ENCODE data around the gene MYMK.
A peak's percentile ranks its signal among the peaks of the same experiment; 100 is the strongest.

Gene MYMK

DNA sequence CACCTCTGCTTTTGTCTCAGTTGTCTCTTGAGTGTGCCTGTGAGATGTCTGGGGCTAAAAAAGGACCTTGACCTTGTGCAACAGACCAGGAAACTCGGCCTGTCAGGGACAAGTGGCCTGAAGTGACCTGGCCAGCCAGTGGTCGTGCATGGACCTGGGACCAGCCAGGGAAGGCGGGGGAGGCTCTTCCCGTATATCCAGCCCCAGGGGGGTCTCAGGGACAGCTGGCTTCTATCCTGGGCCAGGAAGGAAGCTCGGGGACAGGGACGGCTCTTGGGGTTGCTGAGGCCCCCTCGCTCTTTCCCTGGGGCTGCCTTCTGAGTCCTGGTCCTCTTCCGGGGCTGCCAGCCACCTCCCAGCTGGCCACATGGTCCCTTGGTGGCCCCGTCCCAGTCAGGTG is 6.5 kb upstream of the MYMK start:
- H3K4me3 ChIP-seq (ENCODE audit: low read length) = no peak overlapping the region
- H3K4me1 ChIP-seq (ENCODE audit: control insufficient read depth, low read depth, low read length) = peaks cover 23% of the 10 kb centered on the region
- no peaks in the 10 kb centered on the region for H3K9me3 ChIP-seq (ENCODE audit: control insufficient read depth, low read depth, low read length)
- H3K9ac ChIP-seq (ENCODE audit: low read length) = no peak overlapping the region
- peaks cover 35% of the 10 kb centered on the region for H3K27me3 ChIP-seq (ENCODE audit: control insufficient read depth, insufficient read depth, low read length)
- H3K27ac ChIP-seq (ENCODE audit: low read length) = no peak overlapping the region
- H3K36me3 ChIP-seq (ENCODE audit: control insufficient read depth, low read depth, low read length) = no peaks in the 10 kb centered on the region

DNA sequence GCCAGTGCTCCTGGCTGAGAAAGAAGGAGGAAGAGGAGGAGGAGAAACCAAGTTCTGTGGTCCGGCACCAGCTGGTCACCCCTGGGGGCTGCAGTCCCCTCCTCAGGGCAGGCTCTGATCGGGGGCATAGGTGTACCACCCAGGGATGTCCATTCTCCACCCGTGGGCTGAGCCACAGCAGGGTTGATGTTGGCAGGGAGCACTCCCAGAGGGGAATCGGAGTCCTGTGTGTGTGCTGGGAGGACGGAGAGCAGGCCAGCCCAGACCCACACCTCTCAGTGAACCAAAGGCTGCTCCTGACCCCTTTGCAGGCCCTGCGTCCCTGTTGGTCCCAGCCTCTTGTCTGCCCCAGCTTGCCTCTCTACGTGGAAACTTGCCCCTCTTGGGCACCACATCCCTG is 5.1 kb upstream of the MYMK start:
- peaks cover 28% of the 10 kb centered on the region for H3K27me3 ChIP-seq (ENCODE audit: control insufficient read depth, insufficient read depth, low read length)

DNA sequence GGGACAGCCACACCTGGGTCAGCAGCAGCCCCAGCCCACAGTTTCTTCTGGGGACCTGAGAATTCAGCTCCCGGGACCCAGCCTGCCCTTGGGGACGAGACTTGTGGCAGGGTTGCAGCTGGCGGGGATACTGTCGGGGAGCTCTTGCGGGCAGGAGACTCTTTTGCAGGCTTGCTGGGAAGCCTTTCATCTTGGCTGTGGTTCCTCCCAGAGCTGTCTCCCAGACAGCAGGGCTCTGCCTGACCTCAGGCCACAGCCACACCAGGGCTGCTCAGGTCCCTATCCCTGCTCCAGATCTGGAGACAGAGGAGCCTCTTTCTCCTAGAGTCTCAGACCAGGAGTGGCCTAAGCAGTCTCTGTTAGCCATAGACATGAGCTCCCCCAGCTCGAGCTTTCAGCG is 4.7 kb upstream of the MYMK start:
- H3K9ac ChIP-seq (ENCODE audit: low read length) = no peak overlapping the region

More for the DNA sequence above, 5.1 kb upstream of the MYMK start:
- Histone ChIP-seq H3K9ac (ENCODE audit: low read length) (no peak overlapping the region), H3K27ac (ENCODE audit: low read length) (no peak overlapping the region), H3K9me3 (ENCODE audit: control insufficient read depth, low read depth, low read length) (no peaks in the 10 kb centered on the region), H3K36me3 (ENCODE audit: control insufficient read depth, low read depth, low read length) (no peaks in the 10 kb centered on the region), H3K4me1 (ENCODE audit: control insufficient read depth, low read depth, low read length) (peaks cover 32% of the 10 kb centered on the region), H3K4me3 (ENCODE audit: low read length) (no peak overlapping the region)

DNA sequence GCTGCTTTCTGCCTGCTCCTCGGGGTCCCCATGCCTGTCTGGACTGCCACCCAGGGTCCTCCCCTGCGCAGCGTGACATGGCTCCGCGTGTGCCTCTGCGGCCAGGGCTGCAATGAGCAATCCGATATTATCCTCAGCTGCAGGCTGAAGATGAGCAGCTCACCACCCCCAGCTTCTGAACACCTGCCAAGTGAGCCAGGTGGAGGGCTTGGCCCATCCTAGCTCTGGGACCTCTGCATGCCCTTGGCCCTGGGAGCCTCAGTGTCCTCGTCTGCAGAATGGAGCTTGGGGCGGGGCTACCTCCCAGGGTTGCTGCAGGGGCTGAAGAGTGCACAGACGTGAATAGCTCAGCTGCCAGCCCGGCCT is 4.1 kb upstream of the MYMK start:
- Histone ChIP-seq H3K4me1 (ENCODE audit: control insufficient read depth, low read depth, low read length) (peaks cover 30% of the 10 kb centered on the region), H3K9me3 (ENCODE audit: control insufficient read depth, low read depth, low read length) (no peaks in the 10 kb centered on the region), H3K4me3 (ENCODE audit: low read length) (no peak overlapping the region), H3K27ac (ENCODE audit: low read length) (no peak overlapping the region), H3K27me3 (ENCODE audit: control insufficient read depth, insufficient read depth, low read length) (peaks cover 21% of the 10 kb centered on the region), H3K9ac (ENCODE audit: low read length) (no peak overlapping the region), H3K36me3 (ENCODE audit: control insufficient read depth, low read depth, low read length) (no peaks in the 10 kb centered on the region)

More for the DNA sequence above, 4.7 kb upstream of the MYMK start:
- H3K27me3 ChIP-seq (ENCODE audit: control insufficient read depth, insufficient read depth, low read length) = peaks cover 25% of the 10 kb centered on the region
- no peak overlapping the region for H3K4me3 ChIP-seq (ENCODE audit: low read length)
- H3K36me3 ChIP-seq (ENCODE audit: control insufficient read depth, low read depth, low read length) = no peaks in the 10 kb centered on the region
- no peaks in the 10 kb centered on the region for H3K9me3 ChIP-seq (ENCODE audit: control insufficient read depth, low read depth, low read length)
- peaks cover 32% of the 10 kb centered on the region for H3K4me1 ChIP-seq (ENCODE audit: control insufficient read depth, low read depth, low read length)
- H3K27ac ChIP-seq (ENCODE audit: low read length) = no peak overlapping the region

DNA sequence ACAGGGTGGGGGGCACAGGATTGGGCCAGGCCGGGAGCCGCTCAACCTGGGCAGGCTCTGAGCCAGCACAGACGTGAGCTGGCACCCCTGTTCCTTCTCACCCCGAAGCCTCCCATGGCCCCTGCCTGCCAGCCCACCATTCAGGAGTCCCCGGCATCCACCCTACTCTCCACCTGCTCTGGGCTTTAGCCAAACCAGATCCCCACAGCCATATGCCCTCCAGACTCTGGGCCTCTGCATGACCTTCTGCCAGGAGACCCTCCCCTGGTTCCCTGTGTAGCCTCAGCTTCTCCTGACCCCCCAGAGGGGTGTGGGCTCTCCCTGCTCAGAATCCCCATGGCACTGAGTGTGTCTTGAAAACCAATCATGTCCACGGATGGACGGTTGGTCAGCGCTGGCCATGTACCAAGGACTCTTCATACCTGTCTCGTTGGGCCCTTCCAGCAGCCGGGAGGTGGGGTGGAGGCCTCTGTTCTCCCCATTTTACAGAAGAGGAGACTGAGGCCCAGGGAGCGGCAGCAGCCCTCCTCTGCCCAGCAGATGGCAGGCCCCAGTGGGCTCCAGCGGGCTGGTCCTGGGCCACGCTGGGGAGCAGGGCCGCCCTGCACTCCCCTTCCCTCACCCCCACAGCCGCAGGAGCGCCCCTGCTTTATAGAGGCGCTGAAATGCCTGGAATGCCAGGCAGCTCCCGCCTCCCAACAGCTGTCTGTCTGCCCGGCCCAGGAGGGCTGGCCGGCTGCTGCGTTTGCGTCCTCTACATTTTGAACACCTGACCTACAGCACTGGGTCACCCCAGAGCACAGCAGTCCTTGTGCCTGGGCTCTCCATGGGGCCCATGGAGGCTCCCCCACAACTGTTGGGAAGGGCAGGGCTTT is 3.5 kb upstream of the MYMK start:
- Histone ChIP-seq H3K4me3 (ENCODE audit: low read length) (no peak overlapping the region), H3K27me3 (ENCODE audit: control insufficient read depth, insufficient read depth, low read length) (peaks cover 15% of the 10 kb centered on the region), H3K4me1 (ENCODE audit: control insufficient read depth, low read depth, low read length) (peaks cover 28% of the 10 kb centered on the region)

DNA sequence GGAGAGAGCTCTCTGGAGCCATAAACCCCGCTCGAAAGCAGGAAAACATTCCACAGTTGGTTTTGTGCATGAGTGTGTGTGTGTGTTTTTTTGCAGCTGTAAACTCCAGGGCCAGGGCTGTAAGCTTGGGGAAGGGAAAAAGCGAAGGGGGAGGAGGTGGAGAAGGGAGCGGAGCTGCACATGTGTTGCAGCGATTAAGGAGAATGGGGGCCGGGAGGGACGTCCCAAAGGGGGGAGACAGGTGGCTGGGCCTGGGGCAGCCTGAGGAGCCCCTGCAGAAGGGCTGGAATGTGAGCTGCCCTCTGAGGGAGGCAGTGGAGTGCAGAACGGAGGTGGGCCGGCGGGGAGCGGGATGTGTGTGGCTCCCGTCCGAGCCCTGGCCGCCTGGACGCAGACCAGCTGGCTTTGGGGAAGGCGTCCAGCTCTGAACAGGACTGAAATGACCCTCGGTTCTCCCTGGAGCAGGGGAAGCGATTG is 2.7 kb upstream of the MYMK start:
- H3K4me3 ChIP-seq (ENCODE audit: low read length) = no peak overlapping the region
- no peaks in the 10 kb centered on the region for H3K36me3 ChIP-seq (ENCODE audit: control insufficient read depth, low read depth, low read length)
- H3K9ac ChIP-seq (ENCODE audit: low read length) = no peak overlapping the region
- H3K4me1 ChIP-seq (ENCODE audit: control insufficient read depth, low read depth, low read length) = peaks cover 28% of the 10 kb centered on the region
- no peaks in the 10 kb centered on the region for H3K9me3 ChIP-seq (ENCODE audit: control insufficient read depth, low read depth, low read length)
- no peak overlapping the region for H3K27ac ChIP-seq (ENCODE audit: low read length)
- H3K27me3 ChIP-seq (ENCODE audit: control insufficient read depth, insufficient read depth, low read length) = peaks cover 10% of the 10 kb centered on the region

More for the DNA sequence above, 3.5 kb upstream of the MYMK start:
- H3K9me3 ChIP-seq (ENCODE audit: control insufficient read depth, low read depth, low read length) = no peaks in the 10 kb centered on the region
- H3K27ac ChIP-seq (ENCODE audit: low read length) = no peak overlapping the region
- no peaks in the 10 kb centered on the region for H3K36me3 ChIP-seq (ENCODE audit: control insufficient read depth, low read depth, low read length)
- H3K9ac ChIP-seq (ENCODE audit: low read length) = no peak overlapping the region

DNA sequence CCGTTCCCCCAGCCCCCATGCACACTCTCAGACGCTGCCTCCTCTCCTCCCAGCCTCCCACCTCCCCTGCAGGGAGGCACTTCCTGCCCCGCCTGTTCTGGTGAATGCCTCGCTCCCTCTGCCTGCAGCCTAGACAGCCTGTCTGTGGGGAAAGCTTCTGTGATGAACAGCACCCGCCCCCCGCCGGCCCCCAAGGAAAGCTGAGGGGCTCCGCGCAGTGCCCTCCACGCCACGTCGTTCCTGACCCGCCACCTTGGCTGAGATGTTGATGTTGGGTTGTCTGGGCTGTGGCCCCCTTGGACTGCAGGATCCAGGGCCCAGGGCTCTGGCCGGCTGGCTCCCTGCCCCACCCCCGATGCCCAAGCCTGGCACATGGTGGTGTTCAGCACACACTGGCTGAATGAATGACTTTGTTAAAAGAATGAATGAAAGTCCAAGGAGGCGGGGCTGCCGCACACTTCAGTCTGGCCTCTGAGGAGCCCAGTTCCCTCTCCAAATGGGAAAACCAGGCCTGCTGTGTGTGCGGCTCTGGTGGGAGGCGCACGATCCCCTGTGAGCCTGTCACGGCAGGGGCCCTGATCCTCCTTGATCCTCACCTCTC is 2.1 kb upstream of the MYMK start:
- Histone ChIP-seq H3K9ac (ENCODE audit: low read length) (no peak overlapping the region), H3K4me1 (ENCODE audit: control insufficient read depth, low read depth, low read length) (peaks cover 28% of the 10 kb centered on the region)

DNA sequence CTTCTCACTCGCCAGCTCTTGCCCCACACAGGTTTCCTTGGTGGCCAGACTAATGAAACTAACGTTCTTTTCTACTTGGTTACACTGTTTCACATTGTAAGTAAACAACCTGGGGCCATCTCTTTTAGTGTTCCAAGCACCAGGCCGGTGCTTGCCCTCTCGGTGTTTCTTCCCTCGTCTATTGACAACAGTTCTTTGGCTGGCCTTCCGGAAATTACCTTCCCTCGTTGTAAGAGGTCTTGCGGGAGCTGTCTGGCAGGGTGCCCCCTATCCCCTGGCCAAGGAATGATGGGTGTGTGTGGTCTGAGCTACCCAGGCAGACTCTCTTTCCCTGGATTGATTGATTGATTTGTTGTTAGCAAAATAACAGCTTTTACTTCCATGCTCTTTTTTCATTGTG is 918 bp upstream of the MYMK start:
- Histone ChIP-seq H3K4me1 (ENCODE audit: control insufficient read depth, low read depth, low read length) (peaks cover 28% of the 10 kb centered on the region), H3K36me3 (ENCODE audit: control insufficient read depth, low read depth, low read length) (no peaks in the 10 kb centered on the region), H3K4me3 (ENCODE audit: low read length) (no peak overlapping the region), H3K9ac (ENCODE audit: low read length) (no peak overlapping the region), H3K27me3 (ENCODE audit: control insufficient read depth, insufficient read depth, low read length) (peaks cover 10% of the 10 kb centered on the region), H3K9me3 (ENCODE audit: control insufficient read depth, low read depth, low read length) (no peaks in the 10 kb centered on the region), H3K27ac (ENCODE audit: low read length) (no peak overlapping the region)

More for the DNA sequence above, 2.1 kb upstream of the MYMK start:
- H3K27me3 ChIP-seq (ENCODE audit: control insufficient read depth, insufficient read depth, low read length) = peaks cover 10% of the 10 kb centered on the region
- no peak overlapping the region for H3K27ac ChIP-seq (ENCODE audit: low read length)
- peak overlapping the region; percentile 7 for H3K4me3 ChIP-seq (ENCODE audit: low read length)
- no peaks in the 10 kb centered on the region for H3K9me3 ChIP-seq (ENCODE audit: control insufficient read depth, low read depth, low read length)
- H3K36me3 ChIP-seq (ENCODE audit: control insufficient read depth, low read depth, low read length) = no peaks in the 10 kb centered on the region

DNA sequence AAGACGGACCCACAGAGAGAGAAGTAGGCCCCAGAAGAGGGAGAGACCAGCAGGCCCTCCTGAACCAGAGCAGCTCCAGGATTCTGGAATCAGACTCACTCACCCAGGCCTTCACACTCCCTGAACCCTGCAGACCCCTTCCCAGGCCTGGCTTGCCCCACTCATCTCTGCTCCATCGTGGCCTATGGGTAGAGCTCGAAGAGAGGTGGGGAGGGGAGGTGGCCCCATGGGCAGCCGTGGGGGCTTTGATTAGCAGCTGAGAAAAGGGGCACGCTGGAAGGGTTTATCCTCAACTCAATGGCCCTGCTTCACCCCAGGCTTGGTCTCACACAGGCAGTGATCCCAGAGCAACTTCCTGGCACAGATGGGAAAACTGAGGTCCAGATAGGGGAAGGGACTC is 613 bp downstream of the MYMK start:
- peaks cover 28% of the 10 kb centered on the region for H3K4me1 ChIP-seq (ENCODE audit: control insufficient read depth, low read depth, low read length)

DNA sequence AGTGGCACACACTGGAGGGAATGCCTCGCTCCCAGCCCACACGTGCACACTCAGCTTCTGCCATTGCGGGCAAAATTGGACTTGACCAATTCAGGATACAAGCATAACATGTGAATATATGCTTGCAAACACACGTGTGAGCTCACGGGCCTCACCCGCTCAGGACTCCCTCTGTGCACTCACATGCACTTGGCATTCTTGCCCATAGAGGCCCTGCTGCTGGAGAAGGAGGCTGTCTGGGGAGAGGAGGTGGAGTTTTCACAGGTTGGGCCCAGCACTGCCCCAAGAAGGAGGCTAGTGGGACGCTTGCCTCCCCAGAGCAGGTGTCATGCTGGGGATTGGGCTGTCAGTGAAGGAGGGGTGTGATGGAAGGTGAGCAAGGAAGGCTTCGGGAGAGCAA is 1.7 kb downstream of the MYMK start:
- H3K27me3 ChIP-seq (ENCODE audit: control insufficient read depth, insufficient read depth, low read length) = peaks cover 9% of the 10 kb centered on the region
- H3K36me3 ChIP-seq (ENCODE audit: control insufficient read depth, low read depth, low read length) = no peaks in the 10 kb centered on the region
- peaks cover 27% of the 10 kb centered on the region for H3K4me1 ChIP-seq (ENCODE audit: control insufficient read depth, low read depth, low read length)
- no peak overlapping the region for H3K27ac ChIP-seq (ENCODE audit: low read length)
- H3K9me3 ChIP-seq (ENCODE audit: control insufficient read depth, low read depth, low read length) = no peaks in the 10 kb centered on the region
- H3K9ac ChIP-seq (ENCODE audit: low read length) = no peak overlapping the region
- no peak overlapping the region for H3K4me3 ChIP-seq (ENCODE audit: low read length)

More for the DNA sequence above, 613 bp downstream of the MYMK start:
- Histone ChIP-seq H3K9ac (ENCODE audit: low read length) (no peak overlapping the region), H3K27ac (ENCODE audit: low read length) (no peak overlapping the region), H3K9me3 (ENCODE audit: control insufficient read depth, low read depth, low read length) (no peaks in the 10 kb centered on the region), H3K4me3 (ENCODE audit: low read length) (no peak overlapping the region), H3K36me3 (ENCODE audit: control insufficient read depth, low read depth, low read length) (no peaks in the 10 kb centered on the region), H3K27me3 (ENCODE audit: control insufficient read depth, insufficient read depth, low read length) (peaks cover 10% of the 10 kb centered on the region)

DNA sequence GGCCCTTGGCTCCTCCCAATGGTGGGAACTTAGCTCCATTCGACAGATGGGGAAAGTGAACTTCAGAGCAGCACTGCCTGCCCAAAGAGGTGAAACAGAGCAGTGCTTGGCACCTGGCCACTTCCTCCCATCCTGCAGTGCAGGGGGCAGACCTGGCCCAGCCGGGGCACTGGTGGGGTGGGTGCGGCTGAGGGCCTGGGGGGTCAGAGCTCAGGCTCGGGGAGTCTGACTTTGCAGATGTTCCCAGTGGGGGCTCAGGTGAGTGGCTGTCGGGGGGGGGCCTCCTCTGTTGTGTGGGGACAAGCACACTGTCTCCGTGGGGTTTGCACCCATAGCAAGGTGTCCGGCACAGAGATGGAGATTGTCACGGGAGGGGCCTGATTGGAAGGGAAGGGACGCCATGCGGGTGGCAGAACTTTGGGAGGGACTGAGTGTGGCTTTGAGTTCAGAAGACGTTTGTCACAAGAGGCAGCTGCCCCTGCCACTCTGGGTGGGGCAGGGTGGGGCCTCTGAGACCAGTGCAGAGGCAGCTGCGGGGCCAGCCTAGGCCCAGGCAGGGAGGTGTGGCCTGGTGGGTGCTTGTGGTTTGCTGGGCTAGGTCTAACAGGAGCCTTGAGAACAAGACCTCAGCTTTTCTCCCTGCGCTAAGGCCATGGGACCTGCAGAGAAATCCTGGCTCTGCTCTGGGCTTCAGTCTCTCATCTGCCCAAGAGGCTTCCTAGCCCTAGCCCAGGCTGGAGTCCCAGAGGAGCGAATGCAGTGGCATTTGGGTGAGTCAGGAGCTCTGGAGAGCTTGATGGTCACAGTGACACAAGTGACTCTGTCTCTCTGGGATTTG is 2.5 kb downstream of the MYMK start:
- H3K9ac ChIP-seq (ENCODE audit: low read length) = no peak overlapping the region

More for the DNA sequence above, 2.5 kb downstream of the MYMK start:
- Histone ChIP-seq H3K4me3 (ENCODE audit: low read length) (no peak overlapping the region), H3K9me3 (ENCODE audit: control insufficient read depth, low read depth, low read length) (no peaks in the 10 kb centered on the region), H3K27me3 (ENCODE audit: control insufficient read depth, insufficient read depth, low read length) (peaks cover 4% of the 10 kb centered on the region), H3K4me1 (ENCODE audit: control insufficient read depth, low read depth, low read length) (peaks cover 19% of the 10 kb centered on the region), H3K27ac (ENCODE audit: low read length) (no peak overlapping the region), H3K36me3 (ENCODE audit: control insufficient read depth, low read depth, low read length) (no peaks in the 10 kb centered on the region)

Data from iPS-18a (cell line).